HepG2 (cell line): Measurements from ENCODE around the gene SNAI3. TPM values are rescaled to one million over a fixed set of nuclear protein-coding genes. Genes with fewer than 3 reads are reported as not detected.

Experiments
- AKNA ChIP-seq: sonication (generic); formaldehyde crosslinking; IDR thresholded peaks from 2 replicates; pipeline ENCODE4 v1.4.0; 2020; ENCODE audit warnings: missing genetic modification reagents, borderline replicate concordance
- ARNT2 ChIP-seq: sonication (generic); formaldehyde crosslinking; IDR thresholded peaks from 2 replicates; pipeline ENCODE4 v1.8.0; 2022; ENCODE audit warnings: mild to moderate bottlenecking, low read depth, missing genetic modification reagents, moderate library complexity
- ELF1 ChIP-seq: sonication (generic); formaldehyde crosslinking; IDR thresholded peaks from 2 replicates; pipeline ENCODE4 v1.4.0; 2020; ENCODE audit warnings: missing genetic modification reagents
- FOXJ3 ChIP-seq: sonication (generic); formaldehyde crosslinking; IDR thresholded peaks from 2 replicates; pipeline ENCODE4 v1.4.0; 2020; ENCODE audit warnings: missing genetic modification reagents, mild to moderate bottlenecking, borderline replicate concordance
- GFI1 ChIP-seq: sonication (generic); formaldehyde crosslinking; IDR thresholded peaks from 2 replicates; pipeline ENCODE4 v1.5.0; 2020; ENCODE audit warnings: missing genetic modification reagents, mild to moderate bottlenecking, borderline replicate concordance
- KAT7 ChIP-seq: IDR thresholded peaks from 2 replicates; pipeline ENCODE4 v1.6.1; 2018; ENCODE audit warnings: borderline replicate concordance, missing compliant biosample characterization
- MTF2 ChIP-seq: sonication (generic); formaldehyde crosslinking; IDR thresholded peaks from 2 replicates; pipeline ENCODE4 v1.5.0; 2020; ENCODE audit warnings: missing genetic modification reagents, borderline replicate concordance
- NFAT5 ChIP-seq: sonication (generic); formaldehyde crosslinking; IDR thresholded peaks from 2 replicates; pipeline ENCODE4 v1.4.0; 2020; ENCODE audit warnings: missing genetic modification reagents
- NR1H2 ChIP-seq: sonication (generic); formaldehyde crosslinking; IDR thresholded peaks from 2 replicates; pipeline ENCODE4 v1.8.1; 2022; ENCODE audit warnings: low read depth, missing genetic modification reagents, borderline replicate concordance
- PHF8 ChIP-seq: sonication (generic); formaldehyde crosslinking; IDR thresholded peaks from 2 replicates; pipeline ENCODE4 v1.5.0; 2020; ENCODE audit warnings: missing genetic modification reagents
- SOX6 ChIP-seq, 2 experiments: fragments of 450-650 bp in 1 of 2; sonication (generic) in 1 of 2; formaldehyde crosslinking in 1 of 2; IDR thresholded peaks; 2 replicates each; pipeline versions ENCODE4 v1.4.0 to v1.6.1; 2017 to 2020; ENCODE audit warnings: antibody characterized with exemption in 1 of 2, mild to moderate bottlenecking in 1 of 2, missing genetic modification reagents in 1 of 2
- TAF1 ChIP-seq: sonication (generic); formaldehyde crosslinking; IDR thresholded peaks from 2 replicates; pipeline ENCODE4 v1.4.0; 2020; ENCODE audit warnings: missing genetic modification reagents
- ZNF276 ChIP-seq: sonication (generic); formaldehyde crosslinking; IDR thresholded peaks from 2 replicates; pipeline ENCODE4 v1.4.0; 2020; ENCODE audit warnings: mild to moderate bottlenecking, low read depth, missing genetic modification reagents
- ZNF550 ChIP-seq: sonication (generic); formaldehyde crosslinking; IDR thresholded peaks from 2 replicates; pipeline ENCODE4 v1.4.0; 2020; ENCODE audit warnings: mild to moderate bottlenecking, missing genetic modification reagents, borderline replicate concordance
- ZNF772 ChIP-seq: sonication (generic); formaldehyde crosslinking; IDR thresholded peaks from 2 replicates; pipeline ENCODE4 v1.5.0; 2020; ENCODE audit warnings: mild to moderate bottlenecking, missing genetic modification reagents
- ZSCAN21 ChIP-seq: sonication (generic); formaldehyde crosslinking; IDR thresholded peaks from 2 replicates; pipeline ENCODE4 v1.8.0; 2022; ENCODE audit warnings: mild to moderate bottlenecking, missing genetic modification reagents, moderate library complexity, borderline replicate concordance
- polyA plus RNA-seq, 8 experiments: library from polyadenylated mRNA; depleted of rRNA in 3 of 8; stranded (reverse) in 7 of 8; unstranded in 1 of 8; fragments of >200 nt; fragmentation: Illumina TruSeq in 4 of 8; extraction: Trizol in 4 of 8; gene quantifications; 2 replicates each; pipeline versions ENCODE4 v1.2.1 to v1.2.3, GENCODE V29; 2011 to 2016; ENCODE audit warnings: low read depth in 4 of 8, missing spikeins in 1 of 8, mixed read lengths in 1 of 8; ENCODE audit not compliant: insufficient read depth in 1 of 8
- total RNA-seq, 5 experiments: library from RNA; depleted of rRNA; stranded (reverse); fragments of >200 nt; fragmentation: Illumina TruSeq; extraction: Trizol; gene quantifications; 2 replicates each; pipeline ENCODE4 v1.2.3, GENCODE V29; 2016; ENCODE audit warnings: low read depth in 1 of 5

The SNAI3 gene
- total and polyA plus RNA-seq, 2 of the 13 experiments (the other 11 are each of a cell fraction or from before 2014, with no cell fraction given): 0.09 to 0.18 TPM

GRCh38 chr16:88662843-88663606 is 23.3 kb downstream of the SNAI3 start, which contains the start of gene MVD (continued):
- TF ChIP-seq NFAT5 (CRISPR knock-in tag) (peak; percentile 80), PHF8 (peak; percentile 71), ZNF550 (0 out of 2 replicates have a peak, but pooled peaks have one; percentile 81), ARNT2 (CRISPR knock-in tag) (peak; percentile 98), GFI1 (CRISPR knock-in tag) (peak; percentile 84; the same call in 1 of the 2 replicates), KAT7 (peak; percentile 79; the same call in 1 of the 2 replicates), AKNA (no peak), ZNF772 (CRISPR knock-in tag) (peak; percentile 87), MTF2 (CRISPR knock-in tag) (peak; percentile 32; the same call in 1 of the 2 replicates), FOXJ3 (CRISPR knock-in tag) (no peak; the same call in 1 of the 2 replicates), NR1H2 (CRISPR knock-in tag) (0 out of 2 replicates have a peak, but pooled peaks have one; percentile 4), TAF1 (CRISPR knock-in tag) (peak; percentile 99), SOX6 (IDR thresholded peaks at IDR 0.05) (no peak), SOX6 (CRISPR knock-in tag; IDR thresholded peaks at IDR 0.05) (peak; percentile 66), ZNF276 (peak; percentile 41; the same call in 1 of the 2 replicates), ELF1 (CRISPR knock-in tag) (peak; percentile 84), ZSCAN21 (CRISPR knock-in tag) (peak; percentile 97)
